WTC11 (cell line): ENCODE data around the gene PA2G4. TPM values are rescaled to one million over a fixed set of nuclear protein-coding genes. Genes with fewer than 3 reads are reported as not detected.

Source experiments
- ATAC-seq: fragments of 200-7000 bp; cut with Tn5 transposase; 2 replicates; pipeline ENCODE4 v1.10.0; 2021; ENCODE audit warnings: mild to moderate bottlenecking, moderate library complexity
- CTCF ChIA-PET: fragments of 300-600 bp; sonication (Branson Sonifier 250); formaldehyde crosslinking; loops from one replicate; lab custom pipeline; 2021; ENCODE audit warnings: antibody characterized with exemption; lab: Charles Lee
- POLR2A ChIA-PET: fragments of 350-600 bp; sonication (Branson Sonifier 250); formaldehyde crosslinking; loops from one replicate; lab custom pipeline; 2021; ENCODE audit warnings: antibody characterized with exemption; lab: Charles Lee
- DNase-seq: peaks from one replicate; pipeline ENCODE4 v3.0.0; 2021; ENCODE audit warnings: low spot score
- H3K27ac Mint-ChIP-seq: 2 replicates; pipeline ENCODE4 v1.8.0; 2021; ENCODE audit warnings: mixed read lengths
- H3K27me3 Mint-ChIP-seq: 2 replicates; pipeline ENCODE4 v1.8.0; 2021; ENCODE audit warnings: low read depth, mild to moderate bottlenecking, moderate library complexity, mixed read lengths
- H3K36me3 Mint-ChIP-seq: 2 replicates; pipeline ENCODE4 v1.8.0; 2021; ENCODE audit warnings: mixed read lengths
- H3K4me1 Mint-ChIP-seq: 2 replicates; pipeline ENCODE4 v1.8.0; 2022; ENCODE audit warnings: mixed read lengths
- H3K4me3 Mint-ChIP-seq: 2 replicates; pipeline ENCODE4 v1.8.0; 2021; ENCODE audit warnings: mild to moderate bottlenecking, moderate library complexity, mixed read lengths
- H3K9me3 Mint-ChIP-seq: 2 replicates; pipeline ENCODE4 v1.8.0; 2021; ENCODE audit warnings: mixed read lengths
- ARID4B ChIP-seq: sonication (generic); formaldehyde crosslinking; IDR thresholded peaks from 2 replicates; pipeline ENCODE4 v1.8.0; 2023; ENCODE audit warnings: missing genetic modification reagents, mild to moderate bottlenecking, borderline replicate concordance
- ATF1 ChIP-seq: sonication (generic); formaldehyde crosslinking; IDR thresholded peaks from 2 replicates; pipeline ENCODE4 v1.8.1; 2023; ENCODE audit warnings: mild to moderate bottlenecking, moderate library complexity, missing genetic modification reagents
- CREB1 ChIP-seq: sonication (generic); formaldehyde crosslinking; IDR thresholded peaks from 2 replicates; pipeline ENCODE4 v1.8.0; 2023; ENCODE audit warnings: mild to moderate bottlenecking, missing genetic modification reagents
- E2F1 ChIP-seq: sonication (generic); formaldehyde crosslinking; IDR thresholded peaks from 2 replicates; pipeline ENCODE4 v1.8.0; 2022; ENCODE audit warnings: mild to moderate bottlenecking, missing genetic modification reagents
- E2F4 ChIP-seq: sonication (generic); formaldehyde crosslinking; IDR thresholded peaks from 2 replicates; pipeline ENCODE4 v1.8.1; 2022; ENCODE audit warnings: low read depth, mild to moderate bottlenecking, moderate library complexity, missing genetic modification reagents, borderline replicate concordance
- ELF4 ChIP-seq: sonication (generic); formaldehyde crosslinking; IDR thresholded peaks from 2 replicates; pipeline ENCODE4 v1.8.1; 2022; ENCODE audit warnings: low read depth, mild to moderate bottlenecking, moderate library complexity, missing genetic modification reagents
- ESRRA ChIP-seq: sonication (generic); formaldehyde crosslinking; IDR thresholded peaks from 2 replicates; pipeline ENCODE4 v1.8.1; 2022; ENCODE audit warnings: mild to moderate bottlenecking, missing genetic modification reagents, borderline replicate concordance
- ETV6 ChIP-seq: sonication (generic); formaldehyde crosslinking; IDR thresholded peaks from 2 replicates; pipeline ENCODE4 v1.8.1; 2022; ENCODE audit warnings: mild to moderate bottlenecking, missing genetic modification reagents
- FOXK1 ChIP-seq: sonication (generic); formaldehyde crosslinking; IDR thresholded peaks from 2 replicates; pipeline ENCODE4 v1.8.0; 2022; ENCODE audit warnings: mild to moderate bottlenecking, moderate library complexity, missing genetic modification reagents
- HMGXB4 ChIP-seq: sonication (generic); formaldehyde crosslinking; IDR thresholded peaks from 2 replicates; pipeline ENCODE4 v1.8.1; 2023; ENCODE audit warnings: mild to moderate bottlenecking, moderate library complexity, missing genetic modification reagents
- KAT7 ChIP-seq: sonication (generic); formaldehyde crosslinking; IDR thresholded peaks from 2 replicates; pipeline ENCODE4 v1.8.1; 2023; ENCODE audit warnings: missing genetic modification reagents, mild to moderate bottlenecking, borderline replicate concordance
- OVOL2 ChIP-seq: fragments of 250-450 bp; sonication (Bioruptor Pico); IDR thresholded peaks from 2 replicates; pipeline ENCODE4 v1.9.0; 2021; ENCODE audit warnings: mild to moderate bottlenecking, borderline replicate concordance
- RORB ChIP-seq: fragments of 250-450 bp; sonication (Bioruptor Pico); IDR thresholded peaks from 2 replicates; pipeline ENCODE4 v1.9.0; 2021; ENCODE audit warnings: mild to moderate bottlenecking
- SMAD3 ChIP-seq: sonication (generic); formaldehyde crosslinking; IDR thresholded peaks from 2 replicates; pipeline ENCODE4 v1.8.0; 2022; ENCODE audit warnings: missing genetic modification reagents, mild to moderate bottlenecking, borderline replicate concordance
- SP1 ChIP-seq: sonication (generic); formaldehyde crosslinking; conservative IDR thresholded peaks from 2 replicates; pipeline ENCODE4 v1.8.1; 2022; ENCODE audit warnings: missing genetic modification reagents
- STAT6 ChIP-seq: sonication (generic); formaldehyde crosslinking; conservative IDR thresholded peaks from 2 replicates; pipeline ENCODE4 v1.8.1; 2023; ENCODE audit warnings: mild to moderate bottlenecking, low read depth, missing genetic modification reagents, moderate library complexity
- TCF7 ChIP-seq: sonication (generic); formaldehyde crosslinking; IDR thresholded peaks from 2 replicates; pipeline ENCODE4 v1.8.0; 2022; ENCODE audit warnings: mild to moderate bottlenecking, low read depth, missing genetic modification reagents, moderate library complexity
- TEAD1 ChIP-seq: sonication (generic); formaldehyde crosslinking; IDR thresholded peaks from 2 replicates; pipeline ENCODE4 v1.8.0; 2022; ENCODE audit warnings: mild to moderate bottlenecking, missing genetic modification reagents
- ZNF263 ChIP-seq: sonication (generic); formaldehyde crosslinking; IDR thresholded peaks from 2 replicates; pipeline ENCODE4 v1.8.1; 2022; ENCODE audit warnings: low read depth, mild to moderate bottlenecking, moderate library complexity, missing genetic modification reagents
- ZNF512 ChIP-seq: sonication (generic); formaldehyde crosslinking; IDR thresholded peaks from 2 replicates; pipeline ENCODE4 v1.8.1; 2022; ENCODE audit warnings: missing genetic modification reagents, borderline replicate concordance
- total RNA-seq: library from RNA; stranded (reverse); gene quantifications from 3 replicates; pipeline ENCODE4 v1.2.3, GENCODE V29; 2021

The PA2G4 gene
- total RNA-seq, 1 experiment from 2014 or later: 249 TPM

- TF ChIP-seq STAT6 (CRISPR knock-in tag) (no peak), SMAD3 (CRISPR knock-in tag) (no peak; the same call in 1 of the 2 replicates), ESRRA (CRISPR knock-in tag) (0 out of 2 replicates have a peak, but pooled peaks have one; percentile 14), E2F1 (CRISPR knock-in tag) (no peak), FOXK1 (no peak; the same call in 1 of the 2 replicates), ARID4B (CRISPR knock-in tag) (no peak), E2F4 (CRISPR knock-in tag) (no peak; the same call in 1 of the 2 replicates), CREB1 (CRISPR knock-in tag) (no peak; the same call in 1 of the 2 replicates), KAT7 (CRISPR knock-in tag) (0 out of 2 replicates have a peak, but pooled peaks have one; percentile 19), TCF7 (CRISPR knock-in tag) (no peak)
Measured at GRCh38 chr12:56079723-56080555, 24.4 kb upstream of the PA2G4 start, which contains the start of gene ERBB3 (continued).

GRCh38 chr12:56080556-56081138 lies 23.7 kb upstream of the PA2G4 start:
- peak overlapping the region; percentile 96 for H3K27ac Mint-ChIP-seq
- ATAC-seq (peak; percentile 24), DNase-seq (peak; percentile 59)
- no peaks in the 10 kb centered on the region for H3K9me3 Mint-ChIP-seq
- peak overlapping the region; percentile 89 for H3K4me3 Mint-ChIP-seq
- H3K27me3 Mint-ChIP-seq: no peaks in the 10 kb centered on the region
- ChIA-PET POLR2A (interaction anchor here (0.6 to 2.9 kb wide), 10 partner anchors 24 to 82 kb away, joined by 3 to 34 read pairs (median 3); partner anchors contain the start of genes ESYT1, PA2G4 and ZC3H10), CTCF (interaction anchor here (0.8 to 2.6 kb wide), 11 partner anchors 12 to 109 kb away, joined by 3 to 16 read pairs (median 4); partner anchors contain the start of genes ESYT1, PA2G4, RAB5B and SMARCC2)
- peaks cover 16% of the 10 kb centered on the region for H3K36me3 Mint-ChIP-seq
- H3K4me1 Mint-ChIP-seq: peaks cover 23% of the 10 kb centered on the region
- TF ChIP-seq TCF7 (CRISPR knock-in tag) (0 out of 2 replicates have a peak, but pooled peaks have one; percentile 10), RORB (CRISPR knock-in tag) (no peak), SP1 (0 out of 2 replicates have a peak, but pooled peaks have one; percentile 6), ESRRA (CRISPR knock-in tag) (no peak), HMGXB4 (CRISPR knock-in tag) (0 out of 2 replicates have a peak, but pooled peaks have one; percentile 28), TEAD1 (CRISPR knock-in tag) (0 out of 2 replicates have a peak, but pooled peaks have one; percentile 3), ATF1 (CRISPR knock-in tag) (no peak), OVOL2 (CRISPR knock-in tag) (no peak), ETV6 (peak; percentile 16; the same call in 1 of the 2 replicates), ELF4 (CRISPR knock-in tag) (no peak), ZNF512 (CRISPR knock-in tag) (no peak), ZNF263 (CRISPR knock-in tag) (no peak)
